ENCODE results near the gene RFTN1.

Gene RFTN1

DNA sequence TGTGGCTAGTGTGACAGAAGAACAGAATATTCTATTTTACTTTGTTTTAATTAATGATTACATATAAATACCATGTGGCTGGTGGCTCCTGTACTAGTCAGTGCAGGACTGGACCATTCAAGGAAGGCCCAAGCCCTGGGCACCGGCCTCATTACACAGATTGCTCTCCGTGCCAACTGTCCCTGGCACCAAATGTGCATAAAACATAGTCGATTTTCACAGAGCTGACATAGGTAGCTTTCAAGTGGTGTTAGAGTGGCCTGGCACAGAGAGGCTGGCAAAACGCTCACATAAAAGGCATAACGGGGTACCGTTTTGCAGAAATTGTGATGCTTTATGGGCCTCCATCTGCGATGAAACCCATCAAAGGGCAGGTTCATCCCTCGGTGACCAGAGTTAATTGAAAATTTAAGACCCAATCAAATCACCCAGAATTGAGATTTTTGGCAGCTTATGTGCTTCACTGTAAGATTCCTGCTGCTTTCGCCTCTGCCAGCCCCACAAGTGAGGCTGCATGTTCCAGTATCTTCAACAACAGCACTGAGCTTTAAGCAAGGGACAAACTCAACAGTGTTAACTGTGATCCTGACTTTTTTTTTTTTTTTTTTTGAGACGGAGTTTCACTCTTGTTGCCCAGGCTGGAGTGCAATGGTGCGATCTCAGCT lies 25.9 kb downstream of the RFTN1 start:
- no peak for DNase-seq (ENCODE audit: low read depth, low spot score)

GRCh38 chr3:16486951-16487480 lies 26.5 kb downstream of the RFTN1 start:
- DNase-seq (ENCODE audit: low read depth, low spot score), result no peak

DNA sequence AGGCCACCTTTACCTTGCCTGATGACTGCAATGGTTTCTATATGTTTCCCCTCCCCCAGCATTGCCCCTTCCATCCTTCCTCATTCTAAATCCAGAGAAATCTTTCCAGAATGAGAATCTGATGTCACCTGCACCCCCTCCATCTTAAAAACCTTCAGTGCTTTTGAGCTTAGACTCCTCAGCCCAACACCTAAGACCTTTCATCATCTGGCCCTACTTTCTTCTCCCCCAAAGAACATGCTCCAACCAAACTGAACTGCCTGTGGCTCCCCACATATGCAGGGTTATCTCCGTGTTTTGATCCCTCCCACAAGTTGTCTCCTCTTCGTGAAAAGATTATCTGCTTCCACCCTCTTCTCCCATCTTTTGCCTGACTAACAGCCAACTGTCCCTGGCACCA lies 27.3 kb downstream of the RFTN1 start:
- DNase-seq (ENCODE audit: low read depth, low spot score), result no peak

GRCh38 chr3:16485395-16485992 lies 28.0 kb downstream of the RFTN1 start:
- no peak for DNase-seq (ENCODE audit: low read depth, low spot score)

GRCh38 chr3:16484984-16485383 lies 28.5 kb downstream of the RFTN1 start:
- DNase-seq (ENCODE audit: low read depth, low spot score), result no peak

DNA sequence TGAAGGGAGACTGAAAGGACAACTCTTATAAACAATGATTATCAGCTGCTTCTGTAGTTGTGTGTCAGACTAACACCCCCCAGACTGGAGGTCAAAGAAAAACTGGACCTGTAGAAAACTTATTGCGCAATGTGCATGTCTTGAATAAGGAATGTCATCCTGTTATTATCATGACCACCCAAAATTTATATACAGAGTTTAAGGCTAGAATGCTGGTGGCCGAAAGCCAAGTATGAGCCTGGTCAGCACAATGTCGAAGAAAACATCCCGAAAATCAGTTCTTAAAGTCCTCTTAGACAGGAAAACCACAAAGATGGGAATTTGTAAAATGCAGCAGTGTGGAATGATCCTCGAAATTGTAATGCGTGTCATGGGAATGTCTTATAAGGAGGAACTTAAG lies 29.3 kb downstream of the RFTN1 start:
- no peak for DNase-seq (ENCODE audit: low read depth, low spot score)

GRCh38 chr3:16482770-16483531 lies 30.5 kb downstream of the RFTN1 start:
- DNase-seq (ENCODE audit: low read depth, low spot score), result no peak

GRCh38 chr3:16482194-16482769 lies 31.2 kb downstream of the RFTN1 start:
- DNase-seq (ENCODE audit: low read depth, low spot score), result no peak

- no peak for DNase-seq (ENCODE audit: low read depth, low spot score)
Observed at GRCh38 chr3:16481546-16481897, 32.0 kb downstream of the RFTN1 start.

DNA sequence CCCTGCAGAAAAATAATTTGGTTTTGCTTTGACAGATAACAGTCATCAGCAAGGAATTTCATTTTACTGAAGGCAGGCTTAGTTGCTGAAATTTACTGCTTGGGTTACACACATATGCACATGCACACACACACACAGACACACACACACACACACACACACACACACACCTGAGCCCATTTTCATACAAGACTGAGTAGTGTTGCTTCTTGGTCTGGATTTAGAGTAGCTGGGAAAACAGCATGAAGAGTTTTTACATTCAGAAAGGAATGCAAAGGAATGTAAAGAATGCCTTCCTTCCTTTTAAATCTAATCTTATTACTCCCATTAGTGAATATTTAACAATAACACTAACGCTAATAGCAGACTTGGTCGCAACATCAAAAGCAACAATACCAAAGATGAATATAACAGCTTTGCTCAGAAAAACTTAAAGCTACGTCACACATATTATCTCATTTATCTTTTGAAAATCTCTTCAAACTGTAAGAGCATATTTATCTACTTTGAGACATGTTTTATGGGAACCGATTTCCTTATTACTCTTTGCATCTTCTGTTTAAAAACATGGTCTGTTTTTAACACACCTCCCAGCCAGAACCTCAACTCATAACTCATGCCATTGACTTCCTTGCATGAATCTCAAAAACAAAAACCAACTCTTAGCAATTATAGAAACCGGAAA lies 32.5 kb downstream of the RFTN1 start:
- no peak for DNase-seq (ENCODE audit: low read depth, low spot score)

GRCh38 chr3:16478516-16478915 lies 35.0 kb downstream of the RFTN1 start:
- DNase-seq (ENCODE audit: low read depth, low spot score), result no peak

- DNase-seq (ENCODE audit: low read depth, low spot score), result no peak
Observed at GRCh38 chr3:16477521-16477920, 36.0 kb downstream of the RFTN1 start.

GRCh38 chr3:16477056-16477455 lies 36.4 kb downstream of the RFTN1 start:
- no peak for DNase-seq (ENCODE audit: low read depth, low spot score)

DNA sequence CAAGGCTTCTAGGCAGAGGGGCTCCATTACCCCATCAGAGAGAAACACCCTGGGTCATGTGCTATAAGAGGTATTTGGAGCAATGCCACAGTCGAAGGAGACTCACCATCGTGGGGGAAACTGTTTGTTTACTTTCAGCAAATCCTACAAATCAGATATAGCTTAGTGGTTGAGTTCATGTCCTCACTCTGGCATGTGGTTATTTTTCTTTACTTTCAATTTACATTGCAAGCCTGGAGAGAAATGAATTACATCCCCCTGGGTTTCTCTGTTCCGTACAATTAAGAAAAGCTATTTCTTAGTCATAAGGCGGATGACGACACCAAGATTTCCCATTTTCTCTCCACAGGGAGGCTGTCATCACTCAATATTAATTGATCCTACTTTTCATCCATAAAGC lies 36.9 kb downstream of the RFTN1 start:
- DNase-seq (ENCODE audit: low read depth, low spot score), result no peak

DNA sequence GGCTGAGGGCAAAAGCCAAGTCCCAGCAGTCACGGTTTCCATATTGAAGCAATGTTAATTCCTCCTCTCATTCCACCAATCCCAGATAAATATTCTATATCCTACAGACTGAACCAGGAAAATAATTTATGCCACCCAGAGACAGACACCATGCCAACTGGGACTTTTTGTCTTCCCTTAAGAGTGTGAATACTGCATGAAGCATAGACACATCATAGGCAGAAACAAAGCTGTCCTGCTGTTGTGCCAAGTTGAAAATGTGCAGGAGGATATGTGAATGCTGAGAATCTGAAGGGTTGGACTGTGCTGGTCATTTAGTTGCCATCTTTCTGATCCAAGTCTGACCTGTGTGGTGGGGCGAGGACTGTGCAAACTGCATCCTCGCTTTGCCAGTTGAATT lies 37.7 kb downstream of the RFTN1 start:
- DNase-seq (ENCODE audit: low read depth, low spot score), result no peak

GRCh38 chr3:16474920-16475319 lies 38.6 kb downstream of the RFTN1 start:
- DNase-seq (ENCODE audit: low read depth, low spot score), result no peak

DNA sequence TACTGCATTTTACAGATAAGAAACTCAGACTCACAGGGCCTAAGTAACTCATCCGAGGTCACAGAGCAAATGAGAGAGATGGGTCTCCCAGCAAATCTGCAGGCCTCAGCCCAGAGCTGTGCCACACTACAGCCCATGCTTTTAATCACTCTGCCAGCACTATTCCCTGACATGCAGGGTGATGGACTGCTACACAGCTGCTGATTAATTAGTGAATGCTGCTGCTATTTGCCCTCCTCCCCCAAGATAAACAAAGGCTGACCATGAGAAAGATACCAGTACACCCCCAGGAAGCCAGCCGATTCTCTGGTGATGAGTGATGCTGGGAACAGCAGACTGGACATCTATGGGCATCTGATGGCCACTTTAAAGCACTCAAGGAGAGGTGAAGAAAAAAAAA lies 39.3 kb downstream of the RFTN1 start:
- DNase-seq (ENCODE audit: low read depth, low spot score), result no peak

GRCh38 chr3:16472593-16472992 lies 40.9 kb downstream of the RFTN1 start:
- no peak for DNase-seq (ENCODE audit: low read depth, low spot score)

- DNase-seq (ENCODE audit: low read depth, low spot score), result no peak
Observed at GRCh38 chr3:16471897-16472296, 41.6 kb downstream of the RFTN1 start.

GRCh38 chr3:16470590-16470989 lies 42.9 kb downstream of the RFTN1 start:
- no peak for DNase-seq (ENCODE audit: low read depth, low spot score)

DNA sequence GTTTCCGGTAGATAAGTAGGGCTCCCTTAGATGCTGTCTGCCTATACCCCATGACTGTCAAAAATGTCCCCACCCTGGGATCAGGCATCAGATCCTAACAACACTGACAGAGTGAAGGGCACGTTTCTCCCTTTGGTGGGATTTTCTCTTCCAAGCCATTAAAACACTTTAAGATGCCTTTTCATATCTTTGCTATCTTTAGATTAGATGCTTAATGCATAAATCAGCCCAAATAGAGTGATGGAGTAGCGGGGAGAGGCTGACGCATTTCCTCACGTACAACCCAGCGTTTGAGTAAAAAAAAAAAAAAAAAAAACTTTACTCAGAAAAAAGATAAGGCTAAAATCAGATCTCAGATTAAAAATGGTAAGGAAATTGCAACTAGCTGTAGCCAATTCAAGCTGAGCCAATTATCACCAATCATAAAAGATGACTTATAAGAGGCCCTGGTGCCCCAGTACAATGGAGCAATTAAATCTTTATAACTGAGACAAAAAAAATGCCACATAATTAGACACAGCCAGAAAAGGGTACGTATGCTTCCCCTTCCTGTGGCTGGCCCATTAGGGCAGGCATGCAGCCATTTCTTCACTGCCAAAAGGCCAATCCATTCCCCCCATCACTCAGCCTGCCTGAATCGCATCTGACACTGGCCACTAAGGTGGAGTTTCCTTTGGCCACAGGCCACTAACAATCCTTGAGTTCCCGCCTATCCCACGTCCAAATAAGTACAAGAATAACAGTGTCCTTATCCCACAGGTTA lies 45.0 kb downstream of the RFTN1 start:
- no peak for DNase-seq (ENCODE audit: low read depth, low spot score)

Data from activated CD4-positive, CD25-positive, alpha-beta regulatory T cell treated with anti-CD3 and anti-CD28 coated beads, Interleukin-2, amount 50 U/mL, for 16 hours (primary cell).